Dedifferentiated amniotic fluid mesenchymal stem cell (primary cell): ENCODE results near the gene TRIM64C.
"Not testable (repeated sequence)": the region's sequence is repeated elsewhere in the genome, so short reads cannot be mapped to it uniquely, and the experiment has no call there.

Experiments
- DNase-seq: peaks from one replicate; pipeline ENCODE4 v3.0.0-alpha.2; 2016; ENCODE audit errors: extremely low spot score

The TRIM64C gene, protein sequence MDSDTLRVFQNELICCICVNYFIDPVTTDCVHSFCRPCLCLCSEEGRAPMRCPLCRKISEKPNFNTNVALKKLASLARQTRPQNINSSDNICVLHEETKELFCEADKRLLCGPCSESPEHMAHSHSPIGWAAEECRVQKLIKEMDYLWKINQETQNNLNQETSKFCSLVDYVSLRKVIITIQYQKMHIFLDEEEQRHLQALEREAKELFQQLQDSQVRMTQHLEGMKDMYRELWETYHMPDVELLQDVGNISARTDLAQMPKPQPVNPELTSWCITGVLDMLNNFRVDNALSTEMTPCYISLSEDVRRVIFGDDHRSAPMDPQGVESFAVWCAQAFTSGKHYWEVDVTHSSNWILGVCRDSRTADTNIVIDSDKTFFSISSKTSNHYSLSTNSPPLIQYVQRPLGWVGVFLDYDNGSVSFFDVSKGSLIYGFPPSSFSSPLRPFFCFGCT

DNA sequence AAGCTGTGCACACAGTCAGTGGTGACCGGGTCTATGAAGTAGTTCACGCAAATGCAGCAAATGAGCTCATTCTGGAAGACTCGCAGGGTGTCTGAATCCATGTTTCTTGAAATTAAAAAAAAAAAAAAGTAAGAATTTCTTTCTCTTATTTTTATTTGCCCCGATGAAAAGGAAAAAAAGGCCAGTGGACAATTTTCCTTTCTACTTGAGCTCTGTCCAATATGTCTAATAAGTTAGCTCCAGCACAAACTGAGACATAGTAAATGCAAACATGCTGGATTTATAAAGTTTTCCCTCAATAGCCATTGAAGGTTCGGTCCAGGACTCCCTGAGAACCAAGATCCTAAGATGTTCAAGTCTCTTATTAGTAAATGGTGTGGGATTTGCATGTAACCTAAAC, at the start of gene TRIM64C:
Gene TRIM64C (minus strand): TSS at position 101 of the 400 bp plus-strand sequence. CDS start 0 bp downstream, at position 101.
- DNase-seq: not testable (repeated sequence)

DNA sequence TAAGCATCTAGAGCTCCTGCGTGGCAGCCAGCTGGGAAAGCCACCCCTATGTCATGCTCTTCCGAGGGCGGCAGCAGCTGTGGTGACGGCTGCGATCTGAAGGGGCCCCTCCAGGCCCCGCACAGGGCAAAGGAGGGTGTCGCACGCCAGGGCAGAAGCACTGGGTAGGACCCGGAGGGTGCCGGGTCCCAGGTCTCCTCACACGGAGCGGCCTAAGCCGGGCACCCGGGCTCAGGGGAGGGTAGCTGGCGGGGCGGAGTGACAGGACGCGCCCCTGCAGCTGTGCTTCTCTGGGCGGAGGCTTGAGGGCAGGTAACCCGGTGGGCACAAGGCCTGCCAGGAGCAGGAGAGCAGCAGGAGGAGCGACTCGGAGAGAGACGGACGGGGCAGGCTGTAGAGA, 43.4 kb upstream of the TRIM64C start:
- not testable (repeated sequence) for DNase-seq

DNA sequence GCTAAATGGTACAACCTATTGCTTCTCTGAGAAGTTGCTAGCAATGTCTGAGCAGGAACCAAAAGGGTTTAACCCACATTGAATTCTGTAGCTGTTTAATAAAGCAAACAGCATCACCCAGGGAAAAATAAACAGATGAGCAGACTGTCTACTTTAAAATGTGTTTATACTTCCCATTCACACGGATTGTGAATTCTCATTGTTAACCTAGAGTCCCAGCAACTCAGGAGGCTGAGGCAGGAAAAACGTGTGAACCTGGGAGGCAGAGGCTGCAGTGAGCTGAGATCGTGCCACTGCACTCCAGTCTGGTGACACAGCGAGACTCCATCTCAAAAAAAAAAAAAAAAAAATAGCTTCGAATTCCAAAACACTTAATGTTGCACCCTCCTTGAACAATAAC, 11.0 kb upstream of the TRIM64C start:
- DNase-seq: not testable (repeated sequence)

DNA sequence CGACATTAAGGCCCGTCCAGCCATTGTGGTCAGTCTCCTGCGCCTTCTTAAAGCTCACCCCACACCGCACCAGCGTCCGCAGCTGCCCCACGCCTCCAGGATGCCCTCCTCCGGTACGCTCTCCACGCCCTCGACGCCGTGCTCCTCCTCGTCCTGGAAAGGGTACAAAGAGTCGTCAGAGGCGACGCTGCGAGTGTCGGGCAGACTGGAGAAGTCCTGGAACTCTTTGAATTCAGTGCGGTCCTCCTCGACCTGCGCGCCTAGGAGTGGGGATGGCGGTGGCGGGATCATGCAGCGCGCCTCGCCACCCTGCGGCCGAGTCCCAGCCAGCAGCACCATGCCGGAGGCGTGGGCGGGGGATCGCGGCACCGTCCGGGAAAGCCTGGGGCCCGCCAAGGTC, 9.1 kb downstream of the TRIM64C start:
- DNase-seq: not testable (repeated sequence)

DNA sequence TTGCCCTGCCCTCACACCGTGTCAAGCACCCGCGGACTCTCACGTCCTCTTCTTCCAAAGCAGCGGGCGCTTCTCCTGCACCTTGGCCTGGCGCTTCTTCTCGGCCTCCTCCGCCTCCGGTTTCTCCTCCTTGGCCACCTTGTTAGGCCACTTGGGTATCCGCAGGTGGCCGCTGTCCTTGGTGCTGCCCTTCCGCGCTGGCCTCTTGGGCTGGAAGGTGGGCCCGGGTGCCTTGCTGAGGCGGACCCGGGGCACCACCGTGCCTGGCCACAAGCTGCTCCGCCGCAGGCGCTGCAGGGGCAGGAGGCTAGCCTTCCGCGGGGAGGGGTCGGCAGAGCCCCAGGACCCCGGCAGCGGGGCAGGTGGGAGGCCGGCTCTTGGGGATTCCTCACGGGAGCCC, 10.7 kb downstream of the TRIM64C start:
- DNase-seq: not testable (repeated sequence)

DNA sequence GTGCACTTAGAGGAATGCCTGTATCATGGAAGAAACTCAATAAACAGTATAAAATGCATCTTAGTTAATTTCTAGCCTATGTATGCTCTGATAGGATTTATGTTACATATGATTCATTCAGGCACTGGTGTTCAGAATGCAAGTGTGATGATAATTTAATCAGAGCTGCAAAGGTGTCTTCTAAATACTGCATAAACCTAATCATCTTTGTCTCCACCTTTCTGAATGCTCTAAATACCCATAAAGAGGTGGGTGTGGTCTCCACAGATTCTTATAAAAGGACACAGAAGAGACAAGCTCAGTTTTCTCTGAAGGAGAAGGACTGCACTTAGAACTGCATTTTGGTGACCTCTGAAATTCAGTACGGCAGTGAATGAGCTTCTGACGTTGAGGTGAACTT, 30.4 kb downstream of the TRIM64C start, which contains the start of gene TRIM49B:
Gene TRIM49B (plus strand): TSS at position 301 of the 400 bp plus-strand sequence. CDS start 2,777 bp downstream, outside the sequence.
- DNase-seq: not testable (repeated sequence)
